CD8-positive, alpha-beta memory T cell (primary cell): ENCODE results near the gene SORCS2. TPM values are rescaled to one million over a fixed set of nuclear protein-coding genes. Genes with fewer than 3 reads are reported as not detected.
"Not testable (repeated sequence)": the region's sequence is repeated elsewhere in the genome, so short reads cannot be mapped to it uniquely, and the experiment has no call there.

Experiments
- CTCF ChIA-PET: fragments of 350-600 bp; sonication (Branson Sonifier 250); formaldehyde crosslinking; loops from one replicate; lab custom pipeline; 2021; ENCODE audit warnings: antibody characterized with exemption; lab: Charles Lee
- POLR2A ChIA-PET: fragments of 350-600 bp; sonication (Branson Sonifier 250); formaldehyde crosslinking; loops from one replicate; lab custom pipeline; 2021; ENCODE audit warnings: antibody characterized with exemption; lab: Charles Lee
- DNase-seq, 5 donors: peaks; one replicate each; pipeline versions ENCODE4 v3.0.0 to v3.0.0-alpha.2; 2020 to 2022; ENCODE audit warnings: mixed read lengths in 1 of 5
- H3K27ac ChIP-seq: one replicate; pipeline ENCODE4 v1.7.0; 2013; ENCODE audit warnings: low read depth, mild to moderate bottlenecking, low read length, moderate library complexity
- H3K27me3 ChIP-seq: 2 replicates; pipeline ENCODE4 v1.7.0; 2013; ENCODE audit warnings: low read length, mild to moderate bottlenecking; ENCODE audit not compliant: insufficient read depth, poor library complexity, severe bottlenecking
- H3K36me3 ChIP-seq: 2 replicates; pipeline ENCODE4 v1.7.0; 2013; ENCODE audit warnings: mild to moderate bottlenecking, low read length, moderate library complexity; ENCODE audit not compliant: insufficient read depth
- H3K4me1 ChIP-seq: 2 replicates; pipeline ENCODE4 v1.7.0; 2013; ENCODE audit warnings: mild to moderate bottlenecking, low read length, moderate library complexity; ENCODE audit not compliant: insufficient read depth
- H3K4me3 ChIP-seq: 2 replicates; pipeline ENCODE4 v1.7.0; 2013; ENCODE audit warnings: mild to moderate bottlenecking, low read length
- H3K9me3 ChIP-seq: 2 replicates; pipeline ENCODE4 v1.7.0; 2013; ENCODE audit warnings: mild to moderate bottlenecking, low read length
- H3K27ac Mint-ChIP-seq, 8 donors: one replicate each; pipeline ENCODE4 v1.8.0; 2020 to 2021; ENCODE audit warnings: mixed read lengths in 8 of 8, mild to moderate bottlenecking in 6 of 8, inconsistent platforms in 3 of 8, moderate library complexity in 3 of 8
- H3K27me3 Mint-ChIP-seq, 2 donors: one replicate each; pipeline ENCODE4 v1.8.0; 2020 to 2021; ENCODE audit warnings: mixed read lengths in 2 of 2, mild to moderate bottlenecking in 1 of 2, moderate library complexity in 1 of 2
- H3K36me3 Mint-ChIP-seq, 3 donors: one replicate each; pipeline ENCODE4 v1.8.0; 2020 to 2021; ENCODE audit warnings: mixed read lengths in 3 of 3, inconsistent platforms in 1 of 3, mild to moderate bottlenecking in 1 of 3
- H3K4me1 Mint-ChIP-seq, 3 donors: one replicate each; pipeline ENCODE4 v1.8.0; 2020 to 2021; ENCODE audit warnings: mixed read lengths in 3 of 3, inconsistent platforms in 1 of 3, mild to moderate bottlenecking in 1 of 3
- H3K4me3 Mint-ChIP-seq, 7 donors: one replicate each; pipeline ENCODE4 v1.8.0; 2020 to 2021; ENCODE audit warnings: mixed read lengths in 7 of 7, mild to moderate bottlenecking in 6 of 7, moderate library complexity in 4 of 7, inconsistent platforms in 2 of 7
- H3K9me3 Mint-ChIP-seq, 5 donors: one replicate each; pipeline ENCODE4 v1.8.0; 2020 to 2022; ENCODE audit warnings: mixed read lengths in 5 of 5, mild to moderate bottlenecking in 3 of 5, moderate library complexity in 2 of 5, inconsistent platforms in 1 of 5
- polyA plus RNA-seq: library from polyadenylated mRNA; unstranded; fragments of 300-500 nt; fragmentation: Illumina TruSeq; gene quantifications from one replicate; pipeline ENCODE4 v1.2.3, GENCODE V29; 2021
- total RNA-seq, 2 experiments: library from RNA; stranded (reverse); gene quantifications; one replicate each; pipeline ENCODE4 v1.2.3, GENCODE V29; 2021

The SORCS2 gene
- total and polyA plus RNA-seq, 3 experiments from 2014 or later, result not detected

- Mint-ChIP-seq H3K4me3 (no peak overlapping the region), H3K4me1 (no peaks in the 10 kb centered on the region), H3K27ac (no peak overlapping the region), H3K36me3 (no peaks in the 10 kb centered on the region), H3K9me3 (no peaks in the 10 kb centered on the region), H3K27me3 (peaks cover 13 to 52% of the 10 kb centered on the region in 2 donors)
- Histone ChIP-seq H3K27me3 (no peaks in the 10 kb centered on the region), H3K4me1 (no peaks in the 10 kb centered on the region), H3K27ac (no peak overlapping the region), H3K9me3 (no peaks in the 10 kb centered on the region), H3K4me3 (no peak overlapping the region), H3K36me3 (no peaks in the 10 kb centered on the region)
- DNase-seq, result no peak
- ChIA-PET CTCF (no interaction called here), POLR2A (no interaction called here)
Observed at GRCh38 chr4:7157666-7158065, 34.7 kb upstream of the SORCS2 start.

GRCh38 chr4:7158081-7158750, 34.1 kb upstream of the SORCS2 start:
- DNase-seq, result no peak
- POLR2A ChIA-PET, result no interaction called here
- Mint-ChIP-seq H3K36me3 (no peaks in the 10 kb centered on the region), H3K4me3 (no peak overlapping the region), H3K4me1 (no peaks in the 10 kb centered on the region), H3K27ac (no peak overlapping the region), H3K9me3 (no peaks in the 10 kb centered on the region), H3K27me3 (peaks cover 12 to 54% of the 10 kb centered on the region in 2 donors)
- Histone ChIP-seq H3K27me3 (no peaks in the 10 kb centered on the region), H3K9me3 (no peaks in the 10 kb centered on the region), H3K4me1 (no peaks in the 10 kb centered on the region), H3K27ac (no peak overlapping the region), H3K36me3 (no peaks in the 10 kb centered on the region), H3K4me3 (no peak overlapping the region)
- CTCF ChIA-PET, result no interaction called here

- no peaks in the 10 kb centered on the region for H3K27me3 ChIP-seq
- Mint-ChIP-seq H3K27ac (no peak overlapping the region), H3K27me3 (peaks cover 12 to 51% of the 10 kb centered on the region in 2 donors), H3K36me3 (no peaks in the 10 kb centered on the region), H3K9me3 (no peaks in the 10 kb centered on the region), H3K4me3 (peak overlapping the region in 1 of 7 donors; percentile 38), H3K4me1 (no peaks in the 10 kb centered on the region)
- no peaks in the 10 kb centered on the region for H3K9me3 ChIP-seq
- CTCF ChIA-PET, result no interaction called here
- POLR2A ChIA-PET, result no interaction called here
- no peaks in the 10 kb centered on the region for H3K4me1 ChIP-seq
- no peaks in the 10 kb centered on the region for H3K36me3 ChIP-seq
- DNase-seq, result no peak
- no peak overlapping the region for H3K27ac ChIP-seq
- no peak overlapping the region for H3K4me3 ChIP-seq
Observed at GRCh38 chr4:7158991-7159390, 33.3 kb upstream of the SORCS2 start.

- no peak for DNase-seq
- Histone ChIP-seq H3K9me3 (no peaks in the 10 kb centered on the region), H3K4me3 (no peak overlapping the region), H3K27ac (no peak overlapping the region), H3K4me1 (no peaks in the 10 kb centered on the region), H3K27me3 (no peaks in the 10 kb centered on the region), H3K36me3 (no peaks in the 10 kb centered on the region)
- ChIA-PET POLR2A (no interaction called here), CTCF (no interaction called here)
- H3K4me3 Mint-ChIP-seq, result no peak overlapping the region
- no peaks in the 10 kb centered on the region for H3K36me3 Mint-ChIP-seq
- no peak overlapping the region for H3K27ac Mint-ChIP-seq
- peaks cover 12 to 49% of the 10 kb centered on the region in 2 donors for H3K27me3 Mint-ChIP-seq
- no peaks in the 10 kb centered on the region for H3K4me1 Mint-ChIP-seq
- H3K9me3 Mint-ChIP-seq, result no peaks in the 10 kb centered on the region
Observed at GRCh38 chr4:7159923-7160322, 32.4 kb upstream of the SORCS2 start.

- Histone ChIP-seq H3K9me3 (no peaks in the 10 kb centered on the region), H3K4me3 (no peak overlapping the region), H3K27me3 (no peaks in the 10 kb centered on the region), H3K36me3 (no peaks in the 10 kb centered on the region), H3K4me1 (no peaks in the 10 kb centered on the region), H3K27ac (no peak overlapping the region)
- ChIA-PET CTCF (no interaction called here), POLR2A (no interaction called here)
- peaks cover 10 to 44% of the 10 kb centered on the region in 2 donors for H3K27me3 Mint-ChIP-seq
- H3K4me1 Mint-ChIP-seq, result no peaks in the 10 kb centered on the region
- H3K9me3 Mint-ChIP-seq, result no peaks in the 10 kb centered on the region
- no peak overlapping the region for H3K4me3 Mint-ChIP-seq
- H3K36me3 Mint-ChIP-seq, result no peaks in the 10 kb centered on the region
- DNase-seq, result no peak
- H3K27ac Mint-ChIP-seq, result no peak overlapping the region
Observed at GRCh38 chr4:7160439-7160838, 31.9 kb upstream of the SORCS2 start.

- DNase-seq, result no peak
- Mint-ChIP-seq H3K4me3 (no peak overlapping the region), H3K27ac (peak overlapping the region in 1 of 8 donors; percentile 39), H3K27me3 (peaks cover 10 to 42% of the 10 kb centered on the region in 2 donors), H3K9me3 (no peaks in the 10 kb centered on the region), H3K36me3 (no peaks in the 10 kb centered on the region), H3K4me1 (no peaks in the 10 kb centered on the region)
- CTCF ChIA-PET, result no interaction called here
- H3K27me3 ChIP-seq, result no peaks in the 10 kb centered on the region
- no peak overlapping the region for H3K27ac ChIP-seq
- no peak overlapping the region for H3K4me3 ChIP-seq
- POLR2A ChIA-PET, result no interaction called here
- no peaks in the 10 kb centered on the region for H3K9me3 ChIP-seq
- no peaks in the 10 kb centered on the region for H3K4me1 ChIP-seq
- H3K36me3 ChIP-seq, result no peaks in the 10 kb centered on the region
Observed at GRCh38 chr4:7160951-7161440, 31.3 kb upstream of the SORCS2 start.

GRCh38 chr4:7161721-7162214, 30.6 kb upstream of the SORCS2 start:
- no peak overlapping the region for H3K4me3 Mint-ChIP-seq
- no peaks in the 10 kb centered on the region for H3K9me3 Mint-ChIP-seq
- Histone ChIP-seq H3K4me3 (no peak overlapping the region), H3K36me3 (no peaks in the 10 kb centered on the region), H3K4me1 (no peaks in the 10 kb centered on the region), H3K27me3 (no peaks in the 10 kb centered on the region), H3K9me3 (no peaks in the 10 kb centered on the region), H3K27ac (no peak overlapping the region)
- no peaks in the 10 kb centered on the region for H3K4me1 Mint-ChIP-seq
- peaks cover 5 to 36% of the 10 kb centered on the region in 2 donors for H3K27me3 Mint-ChIP-seq
- CTCF ChIA-PET, result no interaction called here
- no peak for DNase-seq
- POLR2A ChIA-PET, result no interaction called here
- H3K27ac Mint-ChIP-seq, result no peak overlapping the region
- H3K36me3 Mint-ChIP-seq, result no peaks in the 10 kb centered on the region

GRCh38 chr4:7165056-7165873, 27.1 kb upstream of the SORCS2 start:
- H3K36me3 Mint-ChIP-seq, H3K27me3 ChIP-seq, H3K4me3 Mint-ChIP-seq, DNase-seq, H3K9me3 ChIP-seq, H3K4me1 ChIP-seq, H3K27ac ChIP-seq, H3K4me3 ChIP-seq, CTCF ChIA-PET, H3K9me3 Mint-ChIP-seq, H3K36me3 ChIP-seq, POLR2A ChIA-PET, H3K27ac Mint-ChIP-seq: not testable (repeated sequence)
- Mint-ChIP-seq H3K4me1 (peaks cover 6 to 14% (median 8%) of the 10 kb centered on the region in 3 donors), H3K27me3 (peaks cover 5 to 18% of the 10 kb centered on the region in 2 donors)
